H9 (cell line): ENCODE results near the gene MTG2. TPM values are rescaled to one million over a fixed set of nuclear protein-coding genes. Genes with fewer than 3 reads are reported as not detected.

Source experiments
- DNase-seq: peaks from one replicate; pipeline ENCODE4 v3.0.0-alpha.2; 2017
- H2AFZ ChIP-seq: one replicate; pipeline ENCODE4 v1.6.1; 2013; ENCODE audit warnings: mild to moderate bottlenecking, low read length, control low read depth, moderate library complexity
- H2AK5ac ChIP-seq: 2 replicates; pipeline ENCODE4 v1.6.1; 2013; ENCODE audit warnings: low read length, control low read depth, mixed read lengths; ENCODE audit not compliant: insufficient read length
- H2BK120ac ChIP-seq: one replicate; pipeline ENCODE4 v1.6.1; 2013; ENCODE audit warnings: low read depth, mild to moderate bottlenecking, low read length, control low read depth, inconsistent platforms; ENCODE audit not compliant: poor library complexity, severe bottlenecking
- H2BK12ac ChIP-seq: 2 replicates; pipeline ENCODE4 v1.6.1; 2013; ENCODE audit warnings: low read length, control low read depth, mixed read lengths, low read depth; ENCODE audit not compliant: insufficient read length
- H2BK15ac ChIP-seq: 2 replicates; pipeline ENCODE4 v1.6.1; 2013; ENCODE audit warnings: low read depth, low read length, control low read depth
- H2BK20ac ChIP-seq: one replicate; pipeline ENCODE4 v1.6.1; 2013; ENCODE audit warnings: low read depth, mild to moderate bottlenecking, low read length, control low read depth, inconsistent platforms; ENCODE audit not compliant: poor library complexity, severe bottlenecking
- H2BK5ac ChIP-seq: 2 replicates; pipeline ENCODE4 v1.6.1; 2013; ENCODE audit warnings: low read length, control low read depth, mixed read lengths; ENCODE audit not compliant: insufficient read length
- H3K14ac ChIP-seq: 2 replicates; pipeline ENCODE4 v1.6.1; 2013; ENCODE audit warnings: low read length, control low read depth; ENCODE audit not compliant: insufficient read depth
- H3K18ac ChIP-seq: 2 replicates; pipeline ENCODE4 v1.6.1; 2013; ENCODE audit warnings: low read depth, mild to moderate bottlenecking, mixed read lengths, low read length, control low read depth; ENCODE audit not compliant: insufficient read length
- H3K23ac ChIP-seq: 2 replicates; pipeline ENCODE4 v1.6.1; 2013; ENCODE audit warnings: low read length, control low read depth, mixed read lengths, low read depth; ENCODE audit not compliant: insufficient read length
- H3K23me2 ChIP-seq: 2 replicates; pipeline ENCODE4 v1.6.1; 2013; ENCODE audit warnings: low read depth, mild to moderate bottlenecking, mixed read lengths, low read length, control low read depth; ENCODE audit not compliant: insufficient read length, poor library complexity, severe bottlenecking
- H3K27ac ChIP-seq: 2 replicates; pipeline ENCODE4 v1.5.1; 2013; ENCODE audit warnings: low read length, control low read depth, mixed read lengths, low read depth; ENCODE audit not compliant: insufficient read length
- H3K27me3 ChIP-seq: 2 replicates; pipeline ENCODE4 v1.6.1; 2013; ENCODE audit warnings: low read length, control low read depth, inconsistent platforms; ENCODE audit not compliant: insufficient read depth
- H3K4ac ChIP-seq: 2 replicates; pipeline ENCODE4 v1.6.1; 2013; ENCODE audit warnings: low read depth, mild to moderate bottlenecking, control low read depth, inconsistent platforms, low read length, moderate library complexity
- H3K4me1 ChIP-seq: 2 replicates; pipeline ENCODE4 v1.6.1; 2013; ENCODE audit warnings: low read length, control low read depth, inconsistent platforms; ENCODE audit not compliant: insufficient read depth
- H3K4me2 ChIP-seq: 2 replicates; pipeline ENCODE4 v1.6.1; 2013; ENCODE audit warnings: low read length, control low read depth, mixed read lengths; ENCODE audit not compliant: insufficient read length, insufficient read depth
- H3K56ac ChIP-seq: 2 replicates; pipeline ENCODE4 v1.6.1; 2013; ENCODE audit warnings: low read depth, mild to moderate bottlenecking, mixed read lengths, low read length, control low read depth; ENCODE audit not compliant: insufficient read length
- H3K79me1 ChIP-seq: 2 replicates; pipeline ENCODE4 v1.6.1; 2013; ENCODE audit warnings: low read depth, mild to moderate bottlenecking, moderate library complexity, low read length, control low read depth, inconsistent platforms; ENCODE audit not compliant: insufficient read depth, poor library complexity, severe bottlenecking
- H3K79me2 ChIP-seq: 2 replicates; pipeline ENCODE4 v1.6.1; 2013; ENCODE audit warnings: low read length, control low read depth, inconsistent platforms; ENCODE audit not compliant: insufficient read depth
- H3K9ac ChIP-seq: 2 replicates; pipeline ENCODE4 v1.6.1; 2013; ENCODE audit warnings: low read length, control low read depth, mixed read lengths; ENCODE audit not compliant: insufficient read length; ENCODE audit errors: extremely low read depth
- H3K9me3 ChIP-seq: one replicate; pipeline ENCODE4 v1.6.1; 2013; ENCODE audit warnings: low read depth, low read length, inconsistent platforms; ENCODE audit not compliant: control insufficient read depth
- H3T11ph ChIP-seq: one replicate; pipeline ENCODE4 v1.6.1; 2013; ENCODE audit warnings: mild to moderate bottlenecking, low read length, control low read depth, inconsistent platforms
- H4K20me1 ChIP-seq: one replicate; pipeline ENCODE4 v1.6.1; 2013; ENCODE audit not compliant: control insufficient read depth, insufficient read length, insufficient read depth
- H4K5ac ChIP-seq: 2 replicates; pipeline ENCODE4 v1.6.1; 2013; ENCODE audit warnings: low read depth, mild to moderate bottlenecking, mixed read lengths, low read length, control low read depth; ENCODE audit not compliant: insufficient read length
- H4K8ac ChIP-seq: replicated peaks from 2 replicates; pipeline ENCODE4 v1.6.1; 2013; ENCODE audit warnings: low read length, control low read depth, mixed read lengths, low read depth; ENCODE audit not compliant: insufficient read length
- H4K91ac ChIP-seq: 2 replicates; pipeline ENCODE4 v1.6.1; 2013; ENCODE audit warnings: low read depth, mild to moderate bottlenecking, moderate library complexity, mixed read lengths, low read length, control low read depth; ENCODE audit not compliant: insufficient read length
- H3K27ac Mint-ChIP-seq, 3 experiments: 2 replicates in 2 of 3; 3 replicates in 1 of 3; pipeline ENCODE4 v1.8.0; 2020 to 2021; ENCODE audit warnings: mixed read lengths in 3 of 3, mild to moderate bottlenecking in 1 of 3, moderate library complexity in 1 of 3
- H3K27me3 Mint-ChIP-seq: 2 replicates; pipeline ENCODE4 v1.8.0; 2021; ENCODE audit warnings: low read depth, mild to moderate bottlenecking, moderate library complexity, mixed read lengths
- H3K36me3 Mint-ChIP-seq, 3 experiments: 2 replicates in 2 of 3; 3 replicates in 1 of 3; pipeline ENCODE4 v1.8.0; 2020 to 2021; ENCODE audit warnings: low read depth in 3 of 3, mixed read lengths in 3 of 3; ENCODE audit not compliant: insufficient read depth in 1 of 3
- H3K4me1 Mint-ChIP-seq, 2 experiments: 2 replicates each; pipeline ENCODE4 v1.8.0; 2020; ENCODE audit warnings: mixed read lengths in 2 of 2
- H3K4me3 Mint-ChIP-seq, 2 experiments: 2 replicates in 1 of 2; 3 replicates in 1 of 2; pipeline ENCODE4 v1.8.0; 2020 to 2021; ENCODE audit warnings: mild to moderate bottlenecking in 2 of 2, mixed read lengths in 2 of 2, moderate library complexity in 1 of 2
- H3K9me3 Mint-ChIP-seq, 2 experiments: 2 replicates in 1 of 2; 3 replicates in 1 of 2; pipeline ENCODE4 v1.8.0; 2020; ENCODE audit warnings: mild to moderate bottlenecking in 2 of 2, mixed read lengths in 2 of 2, moderate library complexity in 1 of 2
- WGBS: extraction: QIAGEN DNeasy Blood & Tissue Kit; methylation state at CpG from one replicate; pipeline ENCODE4 v1.1.7; 2013; ENCODE audit warnings: missing lambda C conversion rate, low lambda C conversion rate, mixed read lengths; ENCODE audit not compliant: insufficient read length; ENCODE audit errors: extremely low coverage; 5-methylcytosine and 5-hydroxymethylcytosine counted together
- total RNA-seq: library from RNA; stranded (reverse); gene quantifications from 2 replicates; pipeline ENCODE4 v1.2.1, GENCODE V29; 2021
- TF ChIP-seq, protein P1 (sequence below): fragments of 200-600 bp; sonication (generic); conservative IDR thresholded peaks from 3 replicates; pipeline ENCODE4 v1.8.0; 2021; ENCODE audit warnings: antibody characterized with exemption, mild to moderate bottlenecking

Gene MTG2
- total RNA-seq, 1 experiment from 2014 or later, result 25.1 TPM

DNA sequence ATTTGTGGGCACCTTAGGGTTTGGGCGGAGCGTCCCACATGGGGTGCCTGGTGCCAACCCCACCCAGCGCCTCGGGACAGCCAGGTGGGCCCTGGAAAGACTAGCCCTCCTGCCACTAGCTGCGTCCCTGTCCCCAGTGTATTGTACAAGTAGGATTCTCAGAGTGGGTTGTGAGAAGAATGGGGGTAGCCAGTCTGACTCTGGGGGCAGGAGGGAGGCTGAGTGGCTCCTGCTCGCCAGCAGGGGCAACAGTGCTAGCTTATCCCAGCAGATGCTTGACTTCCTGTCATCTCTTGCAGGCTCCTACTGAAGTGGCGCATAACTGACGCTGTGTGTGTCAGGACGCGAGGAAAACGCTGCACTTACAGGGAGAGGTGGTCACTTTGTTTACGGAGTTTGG is 49.0 kb upstream of the MTG2 start:
- Histone ChIP-seq H3K23ac (no peak overlapping the region), H4K91ac (no peak overlapping the region), H3K9me3 (no peaks in the 10 kb centered on the region), H3K4me1 (no peaks in the 10 kb centered on the region), H2AFZ (no peak overlapping the region), H2AK5ac (no peak overlapping the region), H3T11ph (no peak overlapping the region), H3K14ac (no peak overlapping the region), H2BK20ac (no peak overlapping the region), H4K5ac (no peak overlapping the region), H3K27me3 (no peaks in the 10 kb centered on the region), H2BK15ac (no peak overlapping the region), H3K27ac (no peak overlapping the region), H2BK120ac (no peak overlapping the region), H3K23me2 (no peaks in the 10 kb centered on the region), H2BK12ac (no peak overlapping the region), H3K9ac (no peak overlapping the region), H2BK5ac (no peak overlapping the region), H4K20me1 (no peaks in the 10 kb centered on the region), H3K79me1 (peaks cover 2% of the 10 kb centered on the region), H4K8ac (no peak overlapping the region), H3K4ac (no peak overlapping the region), H3K56ac (no peak overlapping the region), H3K79me2 (no peaks in the 10 kb centered on the region), H3K18ac (no peak overlapping the region), H3K4me2 (no peak overlapping the region)
- no peak for DNase-seq
- no peaks in the 10 kb centered on the region for H3K9me3 Mint-ChIP-seq
- TF ChIP-seq, protein P1, sequence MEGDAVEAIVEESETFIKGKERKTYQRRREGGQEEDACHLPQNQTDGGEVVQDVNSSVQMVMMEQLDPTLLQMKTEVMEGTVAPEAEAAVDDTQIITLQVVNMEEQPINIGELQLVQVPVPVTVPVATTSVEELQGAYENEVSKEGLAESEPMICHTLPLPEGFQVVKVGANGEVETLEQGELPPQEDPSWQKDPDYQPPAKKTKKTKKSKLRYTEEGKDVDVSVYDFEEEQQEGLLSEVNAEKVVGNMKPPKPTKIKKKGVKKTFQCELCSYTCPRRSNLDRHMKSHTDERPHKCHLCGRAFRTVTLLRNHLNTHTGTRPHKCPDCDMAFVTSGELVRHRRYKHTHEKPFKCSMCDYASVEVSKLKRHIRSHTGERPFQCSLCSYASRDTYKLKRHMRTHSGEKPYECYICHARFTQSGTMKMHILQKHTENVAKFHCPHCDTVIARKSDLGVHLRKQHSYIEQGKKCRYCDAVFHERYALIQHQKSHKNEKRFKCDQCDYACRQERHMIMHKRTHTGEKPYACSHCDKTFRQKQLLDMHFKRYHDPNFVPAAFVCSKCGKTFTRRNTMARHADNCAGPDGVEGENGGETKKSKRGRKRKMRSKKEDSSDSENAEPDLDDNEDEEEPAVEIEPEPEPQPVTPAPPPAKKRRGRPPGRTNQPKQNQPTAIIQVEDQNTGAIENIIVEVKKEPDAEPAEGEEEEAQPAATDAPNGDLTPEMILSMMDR, result peak; percentile 48; the same call in 2 of the 3 replicates
- no CpG with 5 or more reads among the region's 12 CpGs for WGBS
- no peaks in the 10 kb centered on the region for H3K4me1 Mint-ChIP-seq
- H3K36me3 Mint-ChIP-seq, result peaks cover 53 to 100% (median 94%) of the 10 kb centered on the region in 3 experiments
- no peak overlapping the region for H3K4me3 Mint-ChIP-seq
- peak overlapping the region in 2 of 3 experiments; percentile 61 to 62; a peak in 2 of 7 replicates for H3K27ac Mint-ChIP-seq
- no peaks in the 10 kb centered on the region; the same call in 1 of the 2 replicates for H3K27me3 Mint-ChIP-seq
